Retinal pigment epithelial cell (primary cell): Measurements from ENCODE around the gene GALNT15.

Source experiments
- DNase-seq: peaks from one replicate; pipeline ENCODE4 v3.0.0-alpha.2; 2010; ENCODE audit warnings: low read depth
- H3K4me3 ChIP-seq: 2 replicates; pipeline ENCODE4 v1.5.1; 2011; ENCODE audit warnings: mild to moderate bottlenecking, low read length, control low read depth, moderate library complexity
- CTCF ChIP-seq: conservative IDR thresholded peaks from 2 replicates; pipeline ENCODE4 v1.5.1; 2011; ENCODE audit warnings: low read depth, low read length, control low read depth, inconsistent platforms

GALNT15 gene

GRCh38 chr3:16216373-16216935 is 42.0 kb downstream of the GALNT15 start:
- H3K4me3 ChIP-seq, result no peak overlapping the region
- DNase-seq, result no peak
- no peak for TF ChIP-seq CTCF

- DNase-seq, result no peak
- no peak overlapping the region for H3K4me3 ChIP-seq
- TF ChIP-seq CTCF, result no peak
Observed at GRCh38 chr3:16219777-16220176, 45.3 kb downstream of the GALNT15 start.

GRCh38 chr3:16221990-16222389 is 47.5 kb downstream of the GALNT15 start:
- no peak for TF ChIP-seq CTCF
- no peak for DNase-seq
- H3K4me3 ChIP-seq, result no peak overlapping the region

DNA sequence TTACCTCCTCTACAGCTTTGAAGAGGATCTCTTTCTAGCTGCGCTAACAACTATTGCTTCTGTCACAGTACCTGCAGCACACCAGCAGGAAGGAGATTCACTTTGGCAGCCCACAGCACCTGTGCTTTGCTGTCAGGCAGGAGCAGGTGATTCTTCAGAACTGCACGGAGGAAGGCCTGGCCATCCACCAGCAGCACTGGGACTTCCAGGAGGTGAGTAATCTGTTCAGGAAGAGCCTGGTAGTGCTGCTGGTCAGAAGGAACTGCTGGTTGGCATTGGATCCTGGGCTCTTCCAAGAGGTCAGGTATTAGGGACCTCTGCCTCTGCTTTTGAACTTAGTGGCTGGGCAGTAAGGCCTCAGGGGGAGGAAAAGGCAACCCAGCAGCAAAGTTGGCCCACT is 48.1 kb downstream of the GALNT15 start:
- no peak overlapping the region for H3K4me3 ChIP-seq
- DNase-seq, result no peak
- TF ChIP-seq CTCF, result no peak

GRCh38 chr3:16224325-16224724 is 49.8 kb downstream of the GALNT15 start:
- H3K4me3 ChIP-seq, result no peak overlapping the region
- no peak for DNase-seq
- no peak for TF ChIP-seq CTCF

GRCh38 chr3:16227566-16227965 is 53.1 kb downstream of the GALNT15 start:
- H3K4me3 ChIP-seq, result no peak overlapping the region
- DNase-seq, result no peak
- no peak for TF ChIP-seq CTCF

DNA sequence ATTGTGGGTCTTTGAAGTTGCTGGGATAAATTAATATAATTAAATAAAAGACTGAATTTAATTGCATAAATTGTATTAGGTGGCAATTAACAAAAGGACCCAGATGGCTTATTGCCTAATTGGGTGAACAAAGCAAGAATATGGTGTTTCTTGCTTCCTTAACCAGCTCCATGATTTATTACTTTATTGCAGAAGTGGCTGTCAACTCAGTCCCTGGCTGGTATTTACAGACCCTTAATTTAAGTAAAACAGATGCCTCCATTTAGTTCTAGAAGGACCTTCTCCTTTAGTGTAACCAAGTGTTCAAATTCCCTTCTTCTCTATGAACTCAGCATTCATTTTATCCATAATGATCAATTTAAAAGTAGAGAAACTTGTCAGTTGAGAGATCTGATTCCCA is 55.2 kb downstream of the GALNT15 start:
- no peak for TF ChIP-seq CTCF
- DNase-seq, result no peak
- no peak overlapping the region for H3K4me3 ChIP-seq
